Activated CD4-positive, alpha-beta memory T cell treated with anti-CD3 and anti-CD28 coated beads for 36 hours (primary cell): ENCODE measurements around the gene ASGR2. TPM values are rescaled to one million over a fixed set of nuclear protein-coding genes. Genes with fewer than 3 reads are reported as not detected.

Experiments
- total RNA-seq, 2 experiments: library from RNA; stranded (reverse); gene quantifications; one replicate each; pipeline ENCODE4 v1.2.3, GENCODE V29; 2021

The ASGR2 gene
- total RNA-seq, 2 experiments from 2014 or later, result not detected

Other genes with a start within 250 kb of the ASGR2 start
- gene ALOX12, start 118.8 kb downstream of the ASGR2 start, total RNA-seq, result not detected
- 100 to 1,000 TPM; 175 to 180 TPM for gene RNASEK, start 102.2 kb downstream of the ASGR2 start, total RNA-seq
- 1 to 10 TPM in 1 of 2 experiments, under 1 TPM in 1; 0.53 to 1.3 TPM for gene BCL6B, start 91.8 kb downstream of the ASGR2 start, total RNA-seq
- 10 to 100 TPM; 10.4 to 10.7 TPM for gene SLC16A13, start 78.8 kb downstream of the ASGR2 start, total RNA-seq
- gene SLC16A11, start 70.7 kb downstream of the ASGR2 start, total RNA-seq, result 1 to 10 TPM; 1.4 to 1.5 TPM
- not detected for gene CLEC10A, start 34.6 kb downstream of the ASGR2 start, total RNA-seq
- gene ASGR1, start 64.5 kb upstream of the ASGR2 start, total RNA-seq, result 1 to 10 TPM in 1 of 2 experiments, under 1 TPM in 1; 0.76 to 1.2 TPM
- 1 to 10 TPM; 7.9 to 8.4 TPM for gene DLG4, start 105.0 kb upstream of the ASGR2 start, total RNA-seq
- gene ACADVL, start 105.1 kb upstream of the ASGR2 start, total RNA-seq, result 100 to 1,000 TPM; 332 to 340 TPM
- gene DVL2, start 119.7 kb upstream of the ASGR2 start, total RNA-seq, result 10 to 100 TPM; 44.7 to 48.2 TPM
- 10 to 100 TPM; 24.0 to 28.7 TPM for gene PHF23, start 124.6 kb upstream of the ASGR2 start, total RNA-seq
- 100 to 1,000 TPM; 188 to 199 TPM for gene GABARAP, start 127.6 kb upstream of the ASGR2 start, total RNA-seq
- 100 to 1,000 TPM; 155 to 164 TPM for gene CTDNEP1, start 136.9 kb upstream of the ASGR2 start, total RNA-seq
- 10 to 100 TPM; 49.6 to 52.4 TPM for gene ELP5, start 137.4 kb upstream of the ASGR2 start, total RNA-seq
- gene CLDN7, start 147.7 kb upstream of the ASGR2 start, total RNA-seq, result 1 to 10 TPM; 1.5 to 1.6 TPM
- gene SLC2A4, start 166.9 kb upstream of the ASGR2 start, total RNA-seq, result under 1 TPM; 0.15 to 0.19 TPM
- gene YBX2, start 179.8 kb upstream of the ASGR2 start, total RNA-seq, result under 1 TPM; 0.70 to 0.83 TPM
- gene EIF5A, start 192.8 kb upstream of the ASGR2 start, total RNA-seq, result 100 to 1,000 TPM; 774 to 776 TPM
- 10 to 100 TPM; 34.9 to 38.7 TPM for gene GPS2, start 200.5 kb upstream of the ASGR2 start, total RNA-seq
- 10 to 100 TPM; 26.9 to 29.3 TPM for gene NEURL4, start 214.5 kb upstream of the ASGR2 start, total RNA-seq
- gene ACAP1, start 221.7 kb upstream of the ASGR2 start, total RNA-seq, result 100 to 1,000 TPM; 391 to 405 TPM
- gene KCTD11, start 237.3 kb upstream of the ASGR2 start, total RNA-seq, result 1 to 10 TPM; 2.6 to 2.8 TPM
- not detected for gene TMEM95, start 240.3 kb upstream of the ASGR2 start, total RNA-seq